H1 (cell line): Measurements from ENCODE around the gene SFXN2. TPM values are rescaled to one million over a fixed set of nuclear protein-coding genes. Genes with fewer than 3 reads are reported as not detected.

Source experiments
- CHD1 ChIP-seq: IDR thresholded peaks from 2 replicates; pipeline ENCODE4 v1.6.1; 2012; ENCODE audit warnings: low read depth, low read length, improper control_type of control experiment
- HDAC2 ChIP-seq, 2 experiments: fragments of 300-600 bp in 1 of 2; sonication (generic) in 1 of 2; IDR thresholded peaks; 2 replicates each; pipeline ENCODE4 v1.6.1; 2011 to 2012; ENCODE audit warnings: low read depth in 2 of 2, low read length in 2 of 2, mild to moderate bottlenecking in 2 of 2, moderate library complexity in 2 of 2, borderline replicate concordance in 1 of 2, inconsistent platforms in 1 of 2
- POLR2AphosphoS5 ChIP-seq: IDR thresholded peaks from 2 replicates; pipeline ENCODE4 v1.6.1; 2011; ENCODE audit warnings: low read depth, low read length
- SP1 ChIP-seq: IDR thresholded peaks from 2 replicates; pipeline ENCODE4 v1.6.1; 2011; ENCODE audit warnings: low read depth, low read length
- SP2 ChIP-seq: IDR thresholded peaks from 2 replicates; pipeline ENCODE4 v1.6.1; 2012; ENCODE audit warnings: mild to moderate bottlenecking, low read length, inconsistent platforms
- polyA plus RNA-seq, 7 experiments: library from polyadenylated mRNA; depleted of rRNA in 3 of 7; stranded (reverse) in 5 of 7; unstranded in 2 of 7; fragments of >200 nt in 5 of 7; fragments of 200-250 nt in 2 of 7; gene quantifications; 1 replicate in 5 of 7; 2 replicates in 1 of 7; 4 replicates in 1 of 7; pipeline versions ENCODE4 v1.2.1 to v1.2.3, GENCODE V29; 2011 to 2013; ENCODE audit warnings: missing spikeins in 2 of 7, mixed read lengths in 2 of 7
- total RNA-seq: library from RNA; stranded (reverse); fragmentation: NEBNext Ultra II Directional; extraction: Animal tissue kit (Norgen Biotek cat#: 25700); gene quantifications from 2 replicates; pipeline ENCODE4 v1.2.1, GENCODE V29; 2021
- TF ChIP-seq, protein P1 (sequence below): fragments of 300-600 bp; sonication (generic); IDR thresholded peaks from 2 replicates; pipeline ENCODE4 v1.7.1; 2012; ENCODE audit warnings: low read length, moderate library complexity, mild to moderate bottlenecking, inconsistent platforms; ENCODE audit not compliant: insufficient replicate concordance
- TF ChIP-seq, protein P2 (sequence below), 3 experiments: IDR thresholded peaks; 1 replicate in 2 of 3; 2 replicates in 1 of 3; pipeline versions ENCODE4 v1.5.1 to v1.6.1; 2011; ENCODE audit warnings: low read length in 3 of 3, mild to moderate bottlenecking in 3 of 3, inconsistent platforms in 2 of 3, low read depth in 1 of 3, moderate library complexity in 1 of 3; ENCODE audit not compliant: insufficient read depth in 1 of 3; ENCODE audit errors: control extremely low read depth in 1 of 3

SFXN2 gene
- total and polyA plus RNA-seq, 2 of the 8 experiments (the other 6 are each of a cell fraction or from before 2014, with no cell fraction given) = 20.5 to 23.5 TPM

- no peak for TF ChIP-seq POLR2AphosphoS5
- TF ChIP-seq CHD1 = no peak
- no peak for TF ChIP-seq SP1
- TF ChIP-seq, protein P1, sequence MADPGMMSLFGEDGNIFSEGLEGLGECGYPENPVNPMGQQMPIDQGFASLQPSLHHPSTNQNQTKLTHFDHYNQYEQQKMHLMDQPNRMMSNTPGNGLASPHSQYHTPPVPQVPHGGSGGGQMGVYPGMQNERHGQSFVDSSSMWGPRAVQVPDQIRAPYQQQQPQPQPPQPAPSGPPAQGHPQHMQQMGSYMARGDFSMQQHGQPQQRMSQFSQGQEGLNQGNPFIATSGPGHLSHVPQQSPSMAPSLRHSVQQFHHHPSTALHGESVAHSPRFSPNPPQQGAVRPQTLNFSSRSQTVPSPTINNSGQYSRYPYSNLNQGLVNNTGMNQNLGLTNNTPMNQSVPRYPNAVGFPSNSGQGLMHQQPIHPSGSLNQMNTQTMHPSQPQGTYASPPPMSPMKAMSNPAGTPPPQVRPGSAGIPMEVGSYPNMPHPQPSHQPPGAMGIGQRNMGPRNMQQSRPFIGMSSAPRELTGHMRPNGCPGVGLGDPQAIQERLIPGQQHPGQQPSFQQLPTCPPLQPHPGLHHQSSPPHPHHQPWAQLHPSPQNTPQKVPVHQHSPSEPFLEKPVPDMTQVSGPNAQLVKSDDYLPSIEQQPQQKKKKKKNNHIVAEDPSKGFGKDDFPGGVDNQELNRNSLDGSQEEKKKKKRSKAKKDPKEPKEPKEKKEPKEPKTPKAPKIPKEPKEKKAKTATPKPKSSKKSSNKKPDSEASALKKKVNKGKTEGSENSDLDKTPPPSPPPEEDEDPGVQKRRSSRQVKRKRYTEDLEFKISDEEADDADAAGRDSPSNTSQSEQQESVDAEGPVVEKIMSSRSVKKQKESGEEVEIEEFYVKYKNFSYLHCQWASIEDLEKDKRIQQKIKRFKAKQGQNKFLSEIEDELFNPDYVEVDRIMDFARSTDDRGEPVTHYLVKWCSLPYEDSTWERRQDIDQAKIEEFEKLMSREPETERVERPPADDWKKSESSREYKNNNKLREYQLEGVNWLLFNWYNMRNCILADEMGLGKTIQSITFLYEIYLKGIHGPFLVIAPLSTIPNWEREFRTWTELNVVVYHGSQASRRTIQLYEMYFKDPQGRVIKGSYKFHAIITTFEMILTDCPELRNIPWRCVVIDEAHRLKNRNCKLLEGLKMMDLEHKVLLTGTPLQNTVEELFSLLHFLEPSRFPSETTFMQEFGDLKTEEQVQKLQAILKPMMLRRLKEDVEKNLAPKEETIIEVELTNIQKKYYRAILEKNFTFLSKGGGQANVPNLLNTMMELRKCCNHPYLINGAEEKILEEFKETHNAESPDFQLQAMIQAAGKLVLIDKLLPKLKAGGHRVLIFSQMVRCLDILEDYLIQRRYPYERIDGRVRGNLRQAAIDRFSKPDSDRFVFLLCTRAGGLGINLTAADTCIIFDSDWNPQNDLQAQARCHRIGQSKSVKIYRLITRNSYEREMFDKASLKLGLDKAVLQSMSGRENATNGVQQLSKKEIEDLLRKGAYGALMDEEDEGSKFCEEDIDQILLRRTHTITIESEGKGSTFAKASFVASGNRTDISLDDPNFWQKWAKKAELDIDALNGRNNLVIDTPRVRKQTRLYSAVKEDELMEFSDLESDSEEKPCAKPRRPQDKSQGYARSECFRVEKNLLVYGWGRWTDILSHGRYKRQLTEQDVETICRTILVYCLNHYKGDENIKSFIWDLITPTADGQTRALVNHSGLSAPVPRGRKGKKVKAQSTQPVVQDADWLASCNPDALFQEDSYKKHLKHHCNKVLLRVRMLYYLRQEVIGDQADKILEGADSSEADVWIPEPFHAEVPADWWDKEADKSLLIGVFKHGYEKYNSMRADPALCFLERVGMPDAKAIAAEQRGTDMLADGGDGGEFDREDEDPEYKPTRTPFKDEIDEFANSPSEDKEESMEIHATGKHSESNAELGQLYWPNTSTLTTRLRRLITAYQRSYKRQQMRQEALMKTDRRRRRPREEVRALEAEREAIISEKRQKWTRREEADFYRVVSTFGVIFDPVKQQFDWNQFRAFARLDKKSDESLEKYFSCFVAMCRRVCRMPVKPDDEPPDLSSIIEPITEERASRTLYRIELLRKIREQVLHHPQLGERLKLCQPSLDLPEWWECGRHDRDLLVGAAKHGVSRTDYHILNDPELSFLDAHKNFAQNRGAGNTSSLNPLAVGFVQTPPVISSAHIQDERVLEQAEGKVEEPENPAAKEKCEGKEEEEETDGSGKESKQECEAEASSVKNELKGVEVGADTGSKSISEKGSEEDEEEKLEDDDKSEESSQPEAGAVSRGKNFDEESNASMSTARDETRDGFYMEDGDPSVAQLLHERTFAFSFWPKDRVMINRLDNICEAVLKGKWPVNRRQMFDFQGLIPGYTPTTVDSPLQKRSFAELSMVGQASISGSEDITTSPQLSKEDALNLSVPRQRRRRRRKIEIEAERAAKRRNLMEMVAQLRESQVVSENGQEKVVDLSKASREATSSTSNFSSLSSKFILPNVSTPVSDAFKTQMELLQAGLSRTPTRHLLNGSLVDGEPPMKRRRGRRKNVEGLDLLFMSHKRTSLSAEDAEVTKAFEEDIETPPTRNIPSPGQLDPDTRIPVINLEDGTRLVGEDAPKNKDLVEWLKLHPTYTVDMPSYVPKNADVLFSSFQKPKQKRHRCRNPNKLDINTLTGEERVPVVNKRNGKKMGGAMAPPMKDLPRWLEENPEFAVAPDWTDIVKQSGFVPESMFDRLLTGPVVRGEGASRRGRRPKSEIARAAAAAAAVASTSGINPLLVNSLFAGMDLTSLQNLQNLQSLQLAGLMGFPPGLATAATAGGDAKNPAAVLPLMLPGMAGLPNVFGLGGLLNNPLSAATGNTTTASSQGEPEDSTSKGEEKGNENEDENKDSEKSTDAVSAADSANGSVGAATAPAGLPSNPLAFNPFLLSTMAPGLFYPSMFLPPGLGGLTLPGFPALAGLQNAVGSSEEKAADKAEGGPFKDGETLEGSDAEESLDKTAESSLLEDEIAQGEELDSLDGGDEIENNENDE = no peak
- TF ChIP-seq, protein P2, sequence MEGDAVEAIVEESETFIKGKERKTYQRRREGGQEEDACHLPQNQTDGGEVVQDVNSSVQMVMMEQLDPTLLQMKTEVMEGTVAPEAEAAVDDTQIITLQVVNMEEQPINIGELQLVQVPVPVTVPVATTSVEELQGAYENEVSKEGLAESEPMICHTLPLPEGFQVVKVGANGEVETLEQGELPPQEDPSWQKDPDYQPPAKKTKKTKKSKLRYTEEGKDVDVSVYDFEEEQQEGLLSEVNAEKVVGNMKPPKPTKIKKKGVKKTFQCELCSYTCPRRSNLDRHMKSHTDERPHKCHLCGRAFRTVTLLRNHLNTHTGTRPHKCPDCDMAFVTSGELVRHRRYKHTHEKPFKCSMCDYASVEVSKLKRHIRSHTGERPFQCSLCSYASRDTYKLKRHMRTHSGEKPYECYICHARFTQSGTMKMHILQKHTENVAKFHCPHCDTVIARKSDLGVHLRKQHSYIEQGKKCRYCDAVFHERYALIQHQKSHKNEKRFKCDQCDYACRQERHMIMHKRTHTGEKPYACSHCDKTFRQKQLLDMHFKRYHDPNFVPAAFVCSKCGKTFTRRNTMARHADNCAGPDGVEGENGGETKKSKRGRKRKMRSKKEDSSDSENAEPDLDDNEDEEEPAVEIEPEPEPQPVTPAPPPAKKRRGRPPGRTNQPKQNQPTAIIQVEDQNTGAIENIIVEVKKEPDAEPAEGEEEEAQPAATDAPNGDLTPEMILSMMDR (IDR thresholded peaks at IDR 0.05; ENCODE audit: control extremely low read depth in 1 of 3, insufficient read depth in 1 of 3, low read depth in 1 of 3, low read length in 3 of 3) = peak; percentile 80 to 94 (median 81)
- TF ChIP-seq HDAC2 (IDR thresholded peaks at IDR 0.05; ENCODE audit: borderline replicate concordance in 1 of 2, low read depth in 2 of 2, low read length in 2 of 2) = no peak
- no peak for TF ChIP-seq SP2
Measured at GRCh38 chr10:102669206-102670064, 45.0 kb upstream of the SFXN2 start (continued).
